Fibroblast of the aortic adventitia (primary cell): ENCODE measurements around the gene LMCD1. TPM values are rescaled to one million over a fixed set of nuclear protein-coding genes. Genes with fewer than 3 reads are reported as not detected.
A peak's percentile ranks its signal among the peaks of the same experiment; 100 is the strongest.

ENCODE experiments used
- DNase-seq: peaks from one replicate; pipeline ENCODE4 v3.0.0-alpha.2; 2010; ENCODE audit warnings: low read depth
- H3K4me3 ChIP-seq: 2 replicates; pipeline ENCODE4 v1.5.1; 2011; ENCODE audit warnings: low read depth, mild to moderate bottlenecking, control low read depth, low read length, moderate library complexity
- CTCF ChIP-seq: IDR thresholded peaks from 2 replicates; pipeline ENCODE4 v1.5.1; 2011; ENCODE audit warnings: mild to moderate bottlenecking, low read length, control low read depth, inconsistent platforms; ENCODE audit not compliant: insufficient read depth
- total RNA-seq: library from RNA; depleted of rRNA; stranded (reverse); fragments of >200 nt; gene quantifications from 2 replicates; pipeline ENCODE4 v1.2.3, GENCODE V29; 2012; ENCODE audit warnings: low replicate concordance

Gene LMCD1
- total RNA-seq, 1 donor, result 22.4 TPM

- no peak overlapping the region for H3K4me3 ChIP-seq
- TF ChIP-seq CTCF, result no peak
- DNase-seq, result peak; percentile 92
Measured at GRCh38 chr3:8458238-8458661, 43.4 kb upstream of the LMCD1 start.

DNA sequence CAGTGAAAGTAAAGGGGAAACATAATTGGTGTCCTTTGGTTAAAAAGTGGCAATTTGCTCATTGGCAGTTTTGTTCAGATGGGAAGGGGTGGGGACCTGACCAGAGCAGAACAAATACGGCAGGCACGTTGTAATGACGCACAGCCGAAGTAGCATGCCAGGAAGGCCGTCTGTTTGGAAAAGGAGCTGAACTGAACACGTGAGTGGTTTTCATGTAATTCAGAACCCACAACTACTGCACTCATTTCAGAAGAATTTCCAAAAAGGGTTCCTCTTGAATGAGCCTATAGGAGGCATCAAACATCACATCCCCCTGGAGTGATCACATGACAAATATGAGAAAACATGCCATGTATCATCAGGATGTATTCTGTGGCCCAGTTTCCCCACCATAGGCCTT lies 42.9 kb upstream of the LMCD1 start:
- no peak overlapping the region for H3K4me3 ChIP-seq
- DNase-seq, result peak; percentile 98
- TF ChIP-seq CTCF, result peak; percentile 15

DNA sequence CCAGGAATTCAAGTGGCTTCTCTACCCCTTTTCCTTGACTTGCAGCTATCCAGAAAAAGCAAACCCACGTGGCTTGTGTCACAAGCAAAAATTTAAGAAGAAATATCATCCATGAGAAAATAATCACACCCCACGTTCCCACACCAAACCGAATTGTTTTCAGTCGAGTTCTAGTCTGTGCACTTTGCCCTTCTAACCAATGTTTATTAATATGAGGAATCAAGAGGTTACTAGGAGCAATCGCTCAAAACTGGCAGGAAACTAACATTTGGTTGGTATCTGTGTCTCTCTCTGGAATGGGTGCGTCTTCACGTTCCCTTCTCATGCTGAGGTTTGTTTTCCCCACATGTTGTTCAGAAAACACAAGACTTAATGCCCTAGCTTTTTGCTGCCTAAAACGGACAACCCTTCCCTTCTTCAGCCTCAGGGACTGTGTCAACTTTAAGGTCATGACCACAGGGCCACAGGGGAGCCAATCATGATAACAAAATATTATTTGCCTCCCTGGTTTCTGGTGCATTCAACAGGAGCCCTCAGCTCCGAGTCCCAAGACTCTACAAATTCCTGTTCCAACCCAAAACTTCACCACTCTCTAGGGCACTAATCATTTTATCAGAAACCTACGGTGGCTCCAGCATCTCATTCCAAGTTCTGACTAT lies 41.4 kb upstream of the LMCD1 start:
- no peak overlapping the region for H3K4me3 ChIP-seq
- no peak for TF ChIP-seq CTCF
- peak; percentile 55 for DNase-seq

- DNase-seq, result peak; percentile 95
- TF ChIP-seq CTCF, result no peak
- H3K4me3 ChIP-seq, result no peak overlapping the region
Measured at GRCh38 chr3:8460815-8461456, 40.7 kb upstream of the LMCD1 start.

DNA sequence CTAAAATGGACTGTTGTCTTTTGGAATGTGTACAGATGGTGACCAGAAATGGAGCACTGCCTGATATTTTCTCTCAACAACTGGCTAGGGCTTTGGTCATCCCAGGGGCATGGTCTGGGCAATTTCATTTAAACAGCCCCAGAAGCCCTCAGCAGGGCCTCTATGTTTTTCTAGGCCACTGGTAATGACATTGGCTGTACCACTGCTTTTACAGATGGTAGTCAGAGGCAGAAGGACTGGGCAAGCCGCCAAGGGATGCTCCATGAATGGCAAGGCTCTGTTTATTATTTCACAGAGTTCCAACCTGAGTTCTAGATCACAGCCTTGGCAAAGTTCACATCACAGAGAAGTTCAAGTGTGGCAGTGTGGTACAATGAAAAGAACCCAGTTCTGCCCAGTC lies 37.0 kb upstream of the LMCD1 start:
- no peak overlapping the region for H3K4me3 ChIP-seq
- TF ChIP-seq CTCF, result no peak
- no peak for DNase-seq

GRCh38 chr3:8466526-8466925 lies 35.1 kb upstream of the LMCD1 start:
- no peak for TF ChIP-seq CTCF
- no peak for DNase-seq
- no peak overlapping the region for H3K4me3 ChIP-seq
